BE2C (cell line): ENCODE measurements around the gene KCNE1.
A peak's percentile ranks its signal among the peaks of the same experiment; 100 is the strongest.

Source experiments
- DNase-seq: peaks from one replicate; pipeline ENCODE4 v3.0.0-alpha.2; 2020
- H3K27me3 ChIP-seq: fragments of 250-450 bp; sonication (Bioruptor Pico); 2 replicates; pipeline ENCODE4 v1.5.1; 2020; ENCODE audit warnings: mild to moderate bottlenecking
- H3K36me3 ChIP-seq: fragments of 250-450 bp; sonication (Bioruptor Pico); 2 replicates; pipeline ENCODE4 v1.5.1; 2020; ENCODE audit warnings: mild to moderate bottlenecking
- H3K4me1 ChIP-seq: fragments of 250-450 bp; sonication (Bioruptor Pico); 2 replicates; pipeline ENCODE4 v1.5.1; 2020
- H3K4me3 ChIP-seq: 2 replicates; pipeline ENCODE4 v1.5.1; 2011; ENCODE audit warnings: low read depth, low read length
- H3K9me3 ChIP-seq: fragments of 250-450 bp; sonication (Bioruptor Pico); 2 replicates; pipeline ENCODE4 v1.5.1; 2020
- TF ChIP-seq, protein P1 (sequence below): IDR thresholded peaks from 2 replicates; pipeline ENCODE4 v1.5.1; 2012; ENCODE audit warnings: mild to moderate bottlenecking, low read depth, low read length

The KCNE1 gene

DNA sequence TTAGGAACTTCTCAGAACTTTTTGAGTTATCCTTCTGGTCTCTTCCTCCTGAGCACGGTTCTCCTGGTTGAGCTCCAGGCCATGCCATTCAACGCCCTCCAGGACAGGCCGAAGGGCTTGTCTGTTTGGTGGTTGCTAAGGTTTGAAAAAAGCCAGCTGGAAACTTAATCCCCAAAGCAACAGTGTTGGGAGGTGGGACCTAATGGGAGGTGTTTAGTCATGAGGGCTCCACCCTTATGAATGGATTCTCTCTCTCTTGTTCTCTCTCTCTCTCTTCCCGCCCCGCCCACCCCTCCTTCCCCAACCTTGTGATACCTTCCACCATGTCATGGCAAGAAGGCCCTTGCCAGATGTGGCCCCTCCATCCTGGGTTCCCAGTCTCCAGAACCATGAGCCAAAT lies 829 bp downstream of the KCNE1 start:
- no peak overlapping the region for H3K4me3 ChIP-seq
- no peaks in the 10 kb centered on the region for H3K4me1 ChIP-seq
- no peaks in the 10 kb centered on the region for H3K36me3 ChIP-seq
- H3K9me3 ChIP-seq, result no peaks in the 10 kb centered on the region
- no peak for DNase-seq
- TF ChIP-seq, protein P1, sequence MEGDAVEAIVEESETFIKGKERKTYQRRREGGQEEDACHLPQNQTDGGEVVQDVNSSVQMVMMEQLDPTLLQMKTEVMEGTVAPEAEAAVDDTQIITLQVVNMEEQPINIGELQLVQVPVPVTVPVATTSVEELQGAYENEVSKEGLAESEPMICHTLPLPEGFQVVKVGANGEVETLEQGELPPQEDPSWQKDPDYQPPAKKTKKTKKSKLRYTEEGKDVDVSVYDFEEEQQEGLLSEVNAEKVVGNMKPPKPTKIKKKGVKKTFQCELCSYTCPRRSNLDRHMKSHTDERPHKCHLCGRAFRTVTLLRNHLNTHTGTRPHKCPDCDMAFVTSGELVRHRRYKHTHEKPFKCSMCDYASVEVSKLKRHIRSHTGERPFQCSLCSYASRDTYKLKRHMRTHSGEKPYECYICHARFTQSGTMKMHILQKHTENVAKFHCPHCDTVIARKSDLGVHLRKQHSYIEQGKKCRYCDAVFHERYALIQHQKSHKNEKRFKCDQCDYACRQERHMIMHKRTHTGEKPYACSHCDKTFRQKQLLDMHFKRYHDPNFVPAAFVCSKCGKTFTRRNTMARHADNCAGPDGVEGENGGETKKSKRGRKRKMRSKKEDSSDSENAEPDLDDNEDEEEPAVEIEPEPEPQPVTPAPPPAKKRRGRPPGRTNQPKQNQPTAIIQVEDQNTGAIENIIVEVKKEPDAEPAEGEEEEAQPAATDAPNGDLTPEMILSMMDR, result no peak
- H3K27me3 ChIP-seq, result no peaks in the 10 kb centered on the region

DNA sequence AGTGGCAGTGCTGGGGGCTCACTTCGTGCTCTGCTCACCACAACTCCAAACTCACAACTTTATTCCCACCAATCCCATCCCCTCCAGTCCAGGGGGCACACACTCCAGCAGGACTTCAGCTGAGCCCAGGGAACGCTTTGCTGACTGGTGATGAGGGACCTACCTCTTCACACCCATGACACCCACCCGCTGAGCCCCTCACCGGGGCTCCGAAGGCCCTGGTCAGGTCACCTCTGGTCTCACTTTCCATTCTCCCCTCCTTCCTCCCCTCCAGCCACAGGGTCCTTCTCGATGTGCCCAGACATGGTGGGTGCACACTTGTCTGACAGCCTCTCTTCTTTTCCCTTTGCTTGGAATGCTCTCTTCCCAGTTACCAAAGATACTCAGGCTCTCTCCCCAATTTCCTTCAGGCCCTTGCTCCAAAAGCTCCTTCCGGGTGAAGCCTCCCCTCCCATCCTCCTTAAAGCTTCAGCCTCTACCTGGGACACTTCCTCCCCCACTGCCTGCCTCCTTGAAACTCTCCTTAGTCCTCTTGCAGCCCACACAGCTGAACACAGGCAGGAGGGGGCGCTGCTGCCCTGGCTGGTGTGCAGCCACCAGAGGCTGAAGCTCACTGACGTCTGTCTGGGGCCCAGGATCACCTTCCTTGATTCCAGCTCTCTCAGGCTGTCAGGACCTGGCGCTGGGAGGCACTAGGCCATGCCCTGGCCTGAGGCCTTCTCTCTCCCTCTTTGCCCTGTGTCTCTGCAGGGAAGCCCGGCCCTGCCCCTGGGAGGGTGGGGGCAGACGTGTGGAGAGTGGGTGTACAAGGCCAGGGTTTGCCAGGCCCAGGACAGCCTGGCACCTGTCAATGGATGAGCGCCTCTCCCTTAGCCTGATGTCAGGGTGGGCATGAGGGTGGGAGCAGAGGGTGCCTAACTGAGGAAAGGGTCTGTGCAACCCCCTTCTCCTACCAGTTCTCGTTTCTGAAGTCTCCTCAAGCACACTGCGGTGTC lies 1.6 kb downstream of the KCNE1 start:
- H3K4me1 ChIP-seq, result no peaks in the 10 kb centered on the region
- no peak overlapping the region for H3K4me3 ChIP-seq
- DNase-seq, result peak; percentile 39
- no peaks in the 10 kb centered on the region for H3K9me3 ChIP-seq
- TF ChIP-seq, protein P1, result peak; percentile 26; the same call in 1 of the 2 replicates
- no peaks in the 10 kb centered on the region for H3K36me3 ChIP-seq
- no peaks in the 10 kb centered on the region for H3K27me3 ChIP-seq

DNA sequence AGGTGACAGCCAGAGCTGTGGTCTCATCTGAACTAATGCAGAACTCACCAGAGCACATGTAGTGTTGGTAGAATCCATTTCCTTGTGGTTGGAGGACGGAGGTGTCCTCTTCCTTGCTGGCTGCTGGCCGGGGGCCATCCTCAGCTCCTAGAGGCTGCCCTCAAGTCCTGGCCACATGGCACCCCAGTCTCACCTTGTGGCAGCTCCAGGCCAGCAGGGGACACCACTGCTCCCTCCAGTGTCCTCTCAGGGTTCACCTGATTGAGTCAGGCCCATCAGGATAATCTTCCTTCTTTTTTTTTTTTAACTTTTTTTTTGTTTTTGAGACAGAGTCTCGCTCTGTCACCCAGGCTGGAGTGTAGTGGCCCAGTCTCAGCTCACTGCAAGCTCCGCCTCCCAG lies 2.9 kb downstream of the KCNE1 start:
- Histone ChIP-seq H3K36me3 (no peaks in the 10 kb centered on the region), H3K27me3 (no peaks in the 10 kb centered on the region), H3K4me1 (no peaks in the 10 kb centered on the region), H3K9me3 (no peaks in the 10 kb centered on the region), H3K4me3 (no peak overlapping the region)
- no peak for DNase-seq
- TF ChIP-seq, protein P1, result no peak

- no peaks in the 10 kb centered on the region for H3K36me3 ChIP-seq
- no peak for DNase-seq
- TF ChIP-seq, protein P1, result no peak
- no peaks in the 10 kb centered on the region for H3K9me3 ChIP-seq
- no peaks in the 10 kb centered on the region for H3K4me1 ChIP-seq
- H3K27me3 ChIP-seq, result no peaks in the 10 kb centered on the region
- H3K4me3 ChIP-seq, result no peak overlapping the region
Measured at GRCh38 chr21:34504595-34504994, 7.4 kb downstream of the KCNE1 start.

DNA sequence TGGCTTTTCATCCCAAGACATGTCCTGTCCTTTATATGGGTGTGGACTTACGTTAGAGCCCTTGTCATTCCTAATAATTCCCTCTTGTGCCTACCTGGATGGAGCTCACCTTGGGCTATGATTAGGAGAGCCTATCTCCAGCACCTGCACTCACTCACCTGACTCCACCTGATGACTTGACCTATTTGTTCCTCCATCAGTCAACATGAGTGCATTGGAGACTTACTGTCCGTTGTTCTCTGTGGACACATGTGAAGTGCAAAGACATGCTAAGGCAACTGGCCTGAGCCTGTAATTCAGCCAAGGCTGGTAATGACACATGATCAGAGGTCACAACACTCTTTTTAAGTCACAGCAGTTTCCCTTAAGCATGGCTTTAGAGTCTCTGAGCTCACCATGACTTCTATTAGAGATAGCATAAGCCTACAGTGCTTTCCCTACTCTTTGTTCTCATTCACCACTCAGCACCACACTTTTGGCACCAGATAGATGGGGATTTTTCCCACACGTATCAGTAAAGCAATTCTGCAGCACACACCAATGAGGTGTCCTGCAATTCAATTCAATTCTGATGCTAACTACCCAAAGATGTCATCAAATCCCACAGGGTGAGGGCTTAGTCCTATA lies 9.4 kb downstream of the KCNE1 start:
- TF ChIP-seq, protein P1, result no peak
- no peak for DNase-seq
- Histone ChIP-seq H3K27me3 (no peaks in the 10 kb centered on the region), H3K36me3 (no peaks in the 10 kb centered on the region), H3K4me1 (no peaks in the 10 kb centered on the region), H3K9me3 (no peaks in the 10 kb centered on the region), H3K4me3 (no peak overlapping the region)

DNA sequence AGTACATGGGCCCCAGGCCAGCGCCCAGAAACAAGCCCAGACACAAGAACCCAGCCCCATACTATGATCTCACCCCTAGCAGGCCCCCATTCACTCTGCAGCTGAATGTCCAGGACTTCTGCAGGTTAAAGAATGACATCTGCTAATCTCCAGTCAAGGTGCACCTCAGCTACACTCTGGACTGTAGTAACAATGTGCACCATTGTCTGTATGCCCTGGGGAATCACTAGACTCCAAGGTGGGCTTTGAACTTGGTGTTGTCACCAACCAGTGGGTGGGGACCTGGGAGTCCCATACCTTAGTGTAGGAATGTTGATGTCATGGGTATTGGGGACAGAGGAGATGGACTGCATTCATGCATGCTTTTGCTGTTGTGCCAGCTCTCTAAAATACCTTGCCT lies 10.3 kb downstream of the KCNE1 start:
- TF ChIP-seq, protein P1, result no peak
- Histone ChIP-seq H3K4me3 (no peak overlapping the region), H3K36me3 (no peaks in the 10 kb centered on the region), H3K27me3 (no peaks in the 10 kb centered on the region), H3K4me1 (no peaks in the 10 kb centered on the region), H3K9me3 (no peaks in the 10 kb centered on the region)
- no peak for DNase-seq
